Fibroblast of skin of right biceps (primary cell): ENCODE measurements around the gene SMAD5.

Source experiments
- DNase-seq: peaks from one replicate; pipeline ENCODE4 v3.0.0-alpha.2; 2013

SMAD5 gene

DNA sequence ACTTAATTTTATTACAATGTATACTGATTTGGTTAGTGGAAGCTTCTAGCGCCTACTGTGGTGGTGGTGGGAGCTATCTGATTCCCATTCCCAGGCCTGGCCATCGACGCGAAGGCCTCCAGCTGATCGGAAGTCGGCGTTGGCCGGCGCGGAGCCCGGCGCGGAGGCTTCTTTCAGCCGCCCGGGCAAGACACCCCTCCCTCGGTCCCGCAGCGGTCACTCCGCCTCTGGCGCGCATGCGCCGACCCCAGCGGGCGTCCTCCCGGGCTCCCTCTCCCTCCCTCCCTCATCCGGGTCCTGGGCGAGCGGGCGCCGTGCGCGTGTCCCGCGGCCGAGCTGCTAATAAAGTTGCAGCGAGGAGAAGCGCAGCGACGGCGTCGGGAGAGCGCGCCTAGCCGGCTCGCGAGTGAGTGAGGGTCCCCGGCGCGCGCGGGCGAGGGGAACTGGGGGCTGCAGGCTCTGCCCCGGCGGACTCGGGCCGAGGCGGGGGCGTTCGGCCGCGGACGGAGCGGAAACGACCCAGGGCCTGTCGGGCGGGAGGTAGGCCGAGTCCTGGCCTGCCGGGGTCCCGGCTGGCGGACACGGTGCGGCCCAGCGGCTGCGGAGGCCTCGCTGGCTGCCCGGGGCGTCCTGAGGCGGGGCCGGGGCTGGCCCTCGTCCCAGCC is at the start of gene SMAD5:
Gene SMAD5, plus strand, starts transcription at position 289 of the 665 bp plus-strand sequence. CDS start 20,916 bp downstream, outside the sequence.
- peak; percentile 96 for DNase-seq

DNA sequence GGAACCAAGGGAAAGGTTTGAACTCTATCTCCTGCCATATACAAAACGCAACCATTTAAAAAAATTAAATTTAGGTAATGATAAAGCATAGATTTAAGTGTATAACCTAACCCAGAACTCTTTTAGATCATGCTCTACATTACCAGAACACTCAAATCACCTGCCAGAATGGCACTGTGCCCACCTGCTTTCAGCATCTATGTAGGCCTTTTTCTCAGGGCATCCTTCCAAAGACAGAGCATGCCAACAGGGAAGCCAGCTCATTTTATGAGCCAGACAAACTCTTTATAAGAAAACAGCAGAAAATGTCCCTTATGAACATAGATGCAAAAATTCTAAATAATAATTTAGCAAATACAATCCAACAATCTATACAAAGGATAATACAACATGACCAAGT is 47.9 kb upstream of the SMAD5 start:
- no peak for DNase-seq

DNA sequence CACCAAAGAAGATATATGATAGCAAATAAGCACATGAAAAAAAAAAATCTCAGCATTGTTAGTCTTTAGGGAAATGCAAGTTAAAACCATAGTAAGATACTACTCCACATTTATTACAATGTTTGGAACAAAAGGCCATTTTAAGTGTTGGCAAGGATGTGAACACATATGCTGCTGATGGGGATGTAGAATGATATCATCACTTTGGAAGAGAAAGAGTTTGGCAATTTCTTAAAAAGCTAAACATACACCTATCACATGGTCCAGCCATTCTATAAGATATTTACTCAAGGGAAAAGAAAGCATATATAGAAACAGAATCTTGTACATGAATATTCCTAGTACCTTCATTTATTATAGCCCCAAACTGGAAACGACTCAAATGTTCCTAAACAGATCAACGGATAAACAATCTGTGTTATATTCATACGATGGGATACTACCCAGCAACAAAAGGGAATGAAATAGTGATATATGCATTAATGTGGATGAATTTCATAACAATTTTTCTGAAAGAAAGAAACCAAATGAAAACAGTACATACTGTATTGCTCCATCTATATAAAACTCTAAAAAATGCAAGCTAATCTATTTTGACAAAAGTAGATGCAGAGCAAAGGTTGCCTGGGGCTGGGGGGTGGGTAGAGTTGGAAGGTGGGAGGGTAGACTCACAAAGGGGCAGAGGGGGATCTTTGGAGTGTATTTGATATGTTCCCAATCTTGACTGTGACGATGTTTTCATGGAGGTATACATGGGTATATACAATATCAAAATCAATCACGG is 45.7 kb upstream of the SMAD5 start:
- no peak for DNase-seq

DNA sequence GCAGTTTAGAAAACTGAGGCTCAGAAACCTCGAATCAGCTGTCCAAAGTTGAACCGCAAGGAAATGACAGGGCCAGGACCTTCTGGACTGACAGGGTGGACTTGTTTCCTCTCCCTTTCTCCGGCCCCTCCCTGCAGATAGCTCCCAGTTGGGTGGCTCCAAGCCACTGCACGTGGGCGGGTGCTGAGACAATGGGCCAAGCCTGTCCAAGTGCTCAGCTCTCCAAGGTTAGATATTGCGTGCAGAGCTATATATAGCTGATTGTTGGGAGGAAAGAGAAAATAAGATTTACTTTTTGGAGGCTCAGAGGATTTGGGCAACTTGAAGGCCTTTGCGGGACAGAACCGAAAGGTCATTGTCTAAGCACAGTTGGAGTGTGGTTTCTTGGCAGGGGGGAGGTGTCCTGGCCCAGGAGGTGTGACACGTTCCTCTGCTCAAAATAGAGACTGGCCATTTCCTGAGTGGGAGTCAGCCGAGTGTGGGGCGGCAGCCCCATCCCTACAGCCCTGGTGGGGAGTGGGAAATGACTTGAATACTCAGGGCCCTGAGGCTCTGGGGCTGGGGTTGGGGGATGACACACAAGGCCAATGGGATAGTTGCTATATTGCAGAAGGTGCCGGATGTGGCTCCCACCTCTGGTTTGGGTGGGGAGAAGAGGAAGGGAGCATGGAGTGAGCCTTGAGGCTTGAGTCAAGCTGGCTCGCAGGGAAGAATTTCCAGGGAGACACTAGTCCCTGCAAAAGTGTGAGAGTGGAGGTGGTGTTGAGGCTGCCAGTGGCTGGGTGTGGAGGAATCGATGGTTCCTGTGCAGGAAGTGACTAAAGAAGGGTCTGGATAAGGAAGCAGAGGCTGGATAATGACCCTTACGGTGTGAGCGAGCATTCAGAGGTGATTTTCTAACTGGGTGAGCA is 44.4 kb upstream of the SMAD5 start:
- DNase-seq: peak; percentile 40

DNA sequence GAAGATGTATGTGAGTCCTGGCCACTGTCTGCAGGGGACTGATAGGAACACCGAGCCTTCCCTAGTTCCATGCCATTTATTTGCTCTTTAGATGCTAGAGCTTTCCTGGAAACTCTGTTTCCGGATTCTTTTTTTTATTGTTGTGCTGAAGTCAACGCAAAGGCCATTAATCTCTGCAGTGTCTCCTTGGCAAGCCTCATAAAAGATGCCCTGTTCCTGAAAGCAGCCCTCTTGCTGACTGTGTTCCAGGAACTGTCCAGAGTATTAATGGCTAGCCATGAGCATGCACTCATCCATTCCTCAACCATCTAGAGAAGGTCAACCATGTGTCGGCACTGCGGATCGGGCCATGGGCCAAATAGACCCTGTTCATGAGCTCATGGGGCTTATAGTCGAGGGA is 42.9 kb upstream of the SMAD5 start:
- no peak for DNase-seq

DNA sequence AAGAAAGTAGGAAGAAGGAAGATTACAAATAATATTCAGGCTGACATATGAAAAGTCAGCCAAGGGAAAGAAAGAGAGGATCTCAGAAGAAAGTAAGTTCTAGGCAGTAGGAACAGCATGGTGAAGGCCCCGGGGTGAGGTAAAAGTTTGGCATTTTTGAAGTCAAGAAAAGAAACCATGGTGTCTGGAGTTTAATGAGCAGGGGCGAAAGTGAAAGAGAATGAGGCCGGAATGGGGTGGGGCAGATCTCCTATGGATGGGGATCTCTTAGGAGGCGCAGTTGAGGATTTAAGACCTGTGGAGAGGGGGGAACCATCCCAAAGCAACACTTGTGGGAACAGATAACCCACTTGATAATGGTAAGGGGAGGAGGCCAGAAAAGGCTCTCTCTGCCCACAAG is 42.3 kb upstream of the SMAD5 start:
- DNase-seq: no peak

DNA sequence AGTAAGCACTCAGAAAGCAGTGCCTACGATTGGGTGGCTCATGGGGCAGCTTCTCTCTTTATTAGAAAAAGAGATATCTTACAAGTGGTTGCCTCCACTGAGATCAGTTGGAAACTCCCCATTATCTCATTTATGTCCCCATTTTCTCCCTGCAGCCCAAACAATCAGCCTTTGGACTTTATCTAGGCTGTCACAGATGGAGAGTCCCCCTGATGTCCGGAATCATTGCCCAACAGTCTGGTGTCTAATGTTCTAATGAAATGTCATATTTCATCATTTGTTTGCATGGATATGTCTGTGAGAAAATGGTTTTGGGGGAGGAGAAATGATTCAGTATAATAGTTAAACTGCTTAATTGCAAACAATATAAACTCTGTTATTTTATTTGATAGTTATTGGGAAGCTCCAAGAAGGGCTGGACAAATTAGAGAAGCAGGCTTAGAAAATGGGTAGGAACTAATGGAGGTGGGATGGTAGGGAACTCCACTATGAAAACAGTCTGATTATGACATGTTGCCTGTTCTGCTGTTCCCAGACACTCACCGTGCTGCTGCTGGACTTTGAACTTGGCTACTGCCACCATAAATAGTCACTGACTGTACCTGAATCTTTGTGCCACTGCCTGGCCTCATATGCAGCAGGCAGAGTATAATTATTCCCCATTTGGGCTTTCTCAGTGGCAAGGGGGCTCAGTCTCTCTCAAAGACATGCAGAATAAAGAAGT is 38.3 kb upstream of the SMAD5 start:
- DNase-seq: no peak

DNA sequence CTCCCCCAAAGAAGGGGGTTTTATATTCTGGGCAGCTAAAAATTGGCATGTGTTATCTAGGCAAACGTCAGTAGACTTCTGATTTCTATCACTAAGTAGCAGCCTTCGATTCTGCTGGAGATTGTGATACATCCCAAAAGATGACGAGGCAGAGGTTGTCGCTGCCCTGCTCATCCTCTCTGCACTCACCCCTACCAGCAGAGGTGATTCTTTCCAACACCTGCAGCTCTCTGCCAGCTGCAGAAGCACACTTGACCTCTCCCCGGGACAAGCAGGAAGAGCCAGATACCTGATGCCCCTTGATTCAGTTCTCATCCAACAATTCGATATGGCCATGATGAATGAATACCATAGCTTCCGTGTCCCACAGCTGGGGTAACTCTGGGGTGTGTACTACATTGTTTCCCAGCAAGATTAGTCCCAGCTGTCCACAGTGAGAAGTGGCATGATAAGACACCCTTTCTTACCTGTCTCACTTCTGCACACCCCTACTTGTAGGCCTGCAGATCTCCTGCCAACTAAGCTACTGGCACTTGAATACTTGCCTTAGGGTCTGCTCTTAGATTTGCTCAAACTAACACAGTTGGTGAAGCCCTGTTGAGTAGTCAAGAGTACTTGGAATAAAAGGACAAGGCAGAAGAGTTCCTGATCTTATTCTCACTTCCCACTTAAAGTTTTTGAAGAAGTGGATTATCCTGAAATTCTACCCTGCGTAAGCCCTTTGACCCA is 37.6 kb upstream of the SMAD5 start:
- DNase-seq: no peak

DNA sequence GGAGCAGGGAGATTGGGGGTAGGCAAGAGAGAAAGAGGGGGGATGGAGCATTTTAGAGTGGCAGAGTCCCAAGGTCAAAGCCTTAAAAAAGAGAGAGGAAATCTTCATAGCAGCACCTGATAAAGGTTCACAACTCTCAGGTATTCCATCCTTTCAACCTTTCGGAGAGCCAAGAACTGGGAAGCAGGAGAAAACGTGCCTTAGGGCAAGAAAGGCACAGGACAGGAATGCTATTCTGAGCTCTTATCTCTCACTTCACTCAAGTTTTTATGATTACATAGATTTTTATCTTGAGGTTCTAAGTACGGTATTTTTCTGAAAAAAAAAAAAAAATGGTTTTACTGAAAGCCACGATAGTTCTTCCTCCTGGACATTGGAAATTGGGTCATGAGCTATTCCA is 34.5 kb upstream of the SMAD5 start:
- no peak for DNase-seq

DNA sequence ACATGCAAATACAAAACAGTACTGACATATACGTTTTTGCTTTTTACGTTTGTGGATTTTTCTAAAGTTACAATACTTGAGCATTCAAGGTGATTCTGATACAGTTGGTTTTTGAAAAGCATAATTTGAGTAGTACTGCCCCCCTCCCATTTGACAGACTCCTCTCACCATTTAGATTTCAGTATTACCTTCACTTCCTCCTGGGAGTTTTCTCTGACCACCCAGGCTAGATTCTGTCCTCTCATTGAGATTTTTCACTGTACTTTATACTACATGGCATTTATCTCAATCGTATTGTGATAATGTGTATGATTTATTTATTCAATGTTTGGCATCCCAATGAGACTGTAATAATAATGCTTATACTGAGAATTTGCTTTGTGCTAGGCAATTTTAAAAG is 32.8 kb upstream of the SMAD5 start:
- no peak for DNase-seq

DNA sequence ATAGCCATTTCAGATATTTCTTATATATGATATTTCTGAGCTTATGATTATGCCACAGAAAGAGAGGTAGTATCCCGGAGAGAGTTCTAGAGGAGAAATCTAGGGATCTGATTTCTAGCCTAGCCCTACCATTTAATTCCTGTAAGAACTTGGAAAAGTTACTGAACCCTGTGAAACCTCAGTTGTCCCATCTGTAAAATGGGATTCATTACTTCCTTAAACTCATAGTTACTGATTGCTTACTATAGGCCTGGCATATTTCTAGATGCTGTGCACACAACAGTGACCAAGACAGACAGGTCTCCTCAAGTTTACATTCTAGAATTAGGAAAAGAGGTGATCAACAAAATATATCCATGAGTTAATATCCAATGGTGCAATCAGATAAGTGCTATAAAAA is 30.8 kb upstream of the SMAD5 start:
- no peak for DNase-seq

DNA sequence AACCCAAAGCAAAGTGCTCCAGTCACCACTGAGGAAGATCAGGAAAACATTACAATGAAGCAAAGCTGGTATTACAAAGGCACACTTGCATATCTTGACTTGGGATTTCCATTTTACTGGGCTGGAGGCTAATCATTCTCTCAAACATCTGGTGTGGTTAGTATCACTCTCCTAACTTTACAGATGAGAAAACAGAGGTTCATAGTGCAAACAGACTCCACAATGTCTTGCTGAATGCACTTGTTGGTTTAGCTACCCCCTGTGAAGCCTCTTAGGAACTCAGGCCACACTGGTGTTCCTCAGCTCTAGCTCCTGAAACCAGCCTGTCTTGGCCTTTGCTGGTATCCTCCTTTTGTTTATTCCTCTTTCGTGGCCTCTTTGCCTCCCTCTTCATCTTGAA is 29.5 kb upstream of the SMAD5 start:
- no peak for DNase-seq

DNA sequence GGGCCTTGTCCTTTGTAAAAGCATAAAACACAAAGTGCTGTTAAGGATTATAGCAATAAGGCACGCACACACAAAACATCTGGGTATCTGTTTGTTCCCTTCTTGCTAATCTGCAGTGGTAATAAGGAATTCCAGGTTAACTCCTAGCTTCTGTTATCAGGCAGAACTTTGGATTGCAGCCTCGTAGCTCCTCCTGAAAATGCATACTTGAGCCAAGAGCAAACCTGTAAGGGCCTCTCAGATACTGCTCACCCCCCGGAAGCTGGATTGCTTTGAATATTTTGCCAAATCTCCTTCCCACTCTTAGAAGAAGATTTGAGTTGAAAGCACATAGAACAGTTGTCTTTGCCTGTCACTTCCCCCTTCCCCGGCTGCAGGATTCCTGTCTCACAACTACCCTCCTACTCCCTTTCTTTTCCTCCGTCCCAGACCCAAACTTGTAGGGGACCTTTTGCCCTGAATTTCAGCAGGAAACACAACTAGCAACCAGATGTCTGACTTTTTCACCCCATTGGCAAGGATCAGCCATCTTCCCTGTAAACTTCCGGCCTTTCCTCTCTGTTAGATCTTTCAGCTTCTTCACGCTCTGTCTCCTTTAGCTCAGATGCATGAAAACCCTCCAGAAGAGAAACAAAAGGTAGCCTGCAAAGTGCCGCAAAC is 28.2 kb upstream of the SMAD5 start:
- no peak for DNase-seq

DNA sequence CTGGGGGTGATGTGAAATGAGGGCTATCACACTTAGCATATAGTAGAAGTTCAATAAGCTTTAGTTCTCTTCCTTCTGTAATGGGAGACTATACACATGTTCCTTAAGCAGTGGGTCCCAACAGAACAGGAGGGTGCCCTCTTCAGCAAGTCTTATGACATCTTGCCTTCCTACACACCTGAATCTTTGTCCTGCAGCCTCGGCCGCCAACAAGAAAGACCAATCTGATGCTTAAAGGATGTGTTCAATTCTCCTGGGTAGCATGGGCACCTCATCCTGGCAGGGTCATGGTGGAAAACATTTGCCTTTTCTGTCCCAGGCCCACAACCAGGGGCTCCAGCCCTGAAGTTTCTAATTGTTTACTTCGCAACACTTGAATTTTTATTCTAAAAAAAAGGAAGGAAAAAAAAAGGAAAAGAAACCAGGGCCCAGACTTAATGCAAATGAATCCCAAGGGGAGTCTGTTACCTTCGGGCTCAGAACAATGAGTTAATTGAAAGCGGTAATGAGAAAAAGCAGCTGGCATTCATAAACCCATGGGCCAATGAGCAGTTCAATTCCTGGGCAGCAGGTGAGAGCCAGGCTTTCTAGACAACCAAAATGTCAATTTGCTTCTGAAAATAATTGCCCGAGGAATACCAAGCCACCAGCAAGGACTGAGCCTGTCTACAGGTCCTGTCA is 26.2 kb upstream of the SMAD5 start:
- DNase-seq: no peak

DNA sequence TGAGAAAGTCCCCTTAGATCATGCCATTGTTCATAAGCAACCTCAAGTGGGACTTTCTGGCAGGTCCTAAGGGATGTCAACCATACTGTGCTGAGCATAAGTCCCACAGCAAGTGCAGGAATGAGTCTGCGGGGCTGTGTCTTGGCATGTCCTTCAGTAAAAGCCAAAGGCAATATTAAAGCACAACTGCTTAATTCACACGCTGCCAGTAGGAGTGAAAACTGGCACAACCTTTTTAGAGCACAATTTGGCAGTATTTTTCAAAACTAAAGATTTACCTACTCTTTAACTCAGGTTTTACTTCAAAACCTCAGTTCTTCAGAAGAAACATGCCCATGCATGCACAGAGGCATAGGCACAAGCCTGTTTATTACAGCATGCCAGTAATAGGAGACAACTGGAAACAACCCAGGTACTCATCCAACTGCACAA is 24.4 kb upstream of the SMAD5 start:
- no peak for DNase-seq

DNA sequence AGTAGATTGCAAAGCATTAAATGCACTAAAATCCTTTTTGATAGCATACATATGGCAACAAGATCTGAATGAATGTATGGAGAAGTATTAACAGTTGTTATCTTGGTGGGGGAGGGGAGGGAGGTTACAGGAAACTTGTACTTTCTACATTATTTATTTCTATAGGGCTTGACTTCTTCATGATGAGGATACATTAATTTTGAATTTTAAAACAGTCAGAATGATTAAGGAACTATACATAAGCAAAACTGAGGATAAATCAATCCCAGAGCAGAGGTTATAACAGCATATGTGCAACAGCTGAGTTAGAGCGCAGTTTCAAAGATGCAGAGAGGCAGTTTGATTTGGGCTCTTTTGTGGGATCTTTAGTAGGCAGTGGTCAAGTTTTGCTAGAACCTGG is 23.9 kb upstream of the SMAD5 start:
- DNase-seq: no peak

DNA sequence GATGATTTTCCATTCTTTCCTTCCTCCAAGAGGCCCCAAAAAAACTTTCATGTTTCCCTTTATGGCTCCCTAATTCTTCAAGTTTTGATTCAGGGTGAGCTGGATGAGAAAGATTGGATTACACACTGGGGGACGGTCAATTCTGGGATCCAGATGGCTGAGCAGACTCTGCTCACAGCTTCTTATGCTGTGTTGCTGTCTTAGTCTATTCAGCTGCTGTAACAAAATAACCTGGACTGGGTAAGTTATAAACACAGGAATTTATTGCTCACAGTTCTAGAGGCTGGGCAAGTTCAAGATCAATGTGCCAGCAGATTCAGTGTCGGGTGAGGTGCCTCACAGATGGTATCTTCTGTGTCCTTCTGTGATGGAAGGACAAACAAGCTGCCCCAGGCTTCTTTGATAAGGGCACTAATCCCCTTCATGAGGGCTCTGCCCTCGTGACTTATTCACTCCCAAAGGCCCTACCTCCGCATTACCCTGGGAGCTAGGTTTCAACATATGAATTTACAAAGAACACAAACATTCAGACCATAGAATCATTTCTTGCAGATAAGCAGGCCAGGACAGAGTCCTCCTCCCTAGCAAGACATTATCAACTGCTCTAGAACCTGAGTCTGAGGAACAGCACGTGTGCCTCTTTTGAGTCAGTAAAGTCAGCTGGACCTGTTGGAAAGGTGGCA is 23.1 kb upstream of the SMAD5 start:
- no peak for DNase-seq

DNA sequence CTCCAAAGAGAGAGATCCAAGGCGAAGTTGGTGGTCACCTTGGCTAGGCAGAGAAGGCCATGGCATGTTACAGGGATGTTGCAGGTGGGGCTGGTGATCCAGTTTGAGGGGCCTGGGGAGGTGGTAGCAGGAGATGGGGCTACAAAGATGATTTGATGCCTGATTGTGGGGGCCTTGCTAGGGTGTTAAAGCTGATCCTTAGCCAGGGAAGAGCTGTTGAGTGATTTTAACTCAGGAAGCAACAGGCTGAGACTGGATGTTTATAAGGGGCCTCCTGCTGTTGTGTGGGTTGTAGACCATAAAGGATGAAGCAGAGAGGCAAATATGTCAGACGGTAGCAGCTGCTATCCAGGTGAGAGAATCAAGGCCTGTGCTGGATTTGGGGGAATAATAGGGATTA is 19.0 kb upstream of the SMAD5 start:
- no peak for DNase-seq

DNA sequence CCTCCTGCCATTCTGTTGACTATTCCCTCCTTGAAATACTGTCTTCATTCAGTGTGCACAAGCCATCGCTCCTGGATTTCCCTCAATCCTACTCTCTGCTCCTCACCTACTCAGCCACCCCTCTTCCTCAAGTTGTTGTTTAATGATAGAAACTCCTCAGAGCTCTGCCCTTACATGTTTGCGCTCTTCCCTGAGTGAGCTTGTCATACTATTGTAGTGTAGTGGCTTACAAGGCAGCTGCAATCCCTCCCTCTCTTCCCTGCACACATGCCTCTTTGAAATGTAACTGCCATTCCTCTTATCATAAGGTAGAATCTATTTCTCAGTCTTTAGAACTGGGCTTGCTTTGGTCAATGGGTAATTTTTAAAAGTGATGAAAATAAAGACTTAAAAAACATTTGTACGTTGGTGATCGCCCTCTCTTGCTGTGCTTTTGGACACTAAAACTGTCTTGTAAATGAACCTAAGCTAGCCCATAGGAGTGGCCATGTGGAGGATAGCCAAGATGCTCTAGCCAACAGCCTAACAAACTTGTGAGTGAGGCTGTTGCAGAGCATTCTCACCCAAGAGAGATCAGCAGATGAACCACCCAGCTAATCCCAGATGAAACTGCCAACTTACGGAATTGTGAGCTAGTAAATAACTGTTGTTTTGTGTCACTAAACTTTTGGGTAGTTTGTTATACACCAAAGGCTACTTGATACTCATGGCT is 18.1 kb upstream of the SMAD5 start:
- DNase-seq: no peak
